Glomerular endothelial cell (primary cell): ENCODE data around the gene LHFPL3. TPM values are rescaled to one million over a fixed set of nuclear protein-coding genes. Genes with fewer than 3 reads are reported as not detected.
"Not testable (repeated sequence)": the region's sequence is repeated elsewhere in the genome, so short reads cannot be mapped to it uniquely, and the experiment has no call there.

Source experiments
- DNase-seq: peaks from one replicate; pipeline ENCODE4 v3.0.0-alpha.2; 2011; ENCODE audit warnings: low read depth, low spot score; ENCODE audit errors: extremely low read depth
- total RNA-seq: library from RNA; depleted of rRNA; stranded (reverse); fragments of >200 nt; gene quantifications from 2 replicates; pipeline ENCODE4 v1.2.3, GENCODE V29; 2015

LHFPL3 gene
- total RNA-seq, 1 donor from 2014 or later = not detected

- DNase-seq = not testable (repeated sequence)
These were observed 235.0 kb downstream of the LHFPL3 start for GRCh38 chr7:104563350-104563901.

GRCh38 chr7:104569751-104570150, 241.3 kb downstream of the LHFPL3 start:
- DNase-seq = no peak

GRCh38 chr7:104572554-104572953, 244.2 kb downstream of the LHFPL3 start:
- DNase-seq = no peak

GRCh38 chr7:104584620-104585019, 256.2 kb downstream of the LHFPL3 start:
- DNase-seq = no peak

- DNase-seq = not testable (repeated sequence)
These were observed 267.2 kb downstream of the LHFPL3 start for GRCh38 chr7:104595591-104595990.

- DNase-seq = no peak
These were observed 275.6 kb downstream of the LHFPL3 start for GRCh38 chr7:104603957-104604356.

- no peak for DNase-seq
These were observed 276.3 kb downstream of the LHFPL3 start for GRCh38 chr7:104604706-104605105.

GRCh38 chr7:104621321-104621720, 292.9 kb downstream of the LHFPL3 start:
- no peak for DNase-seq

GRCh38 chr7:104625956-104626355, 297.6 kb downstream of the LHFPL3 start:
- no peak for DNase-seq

GRCh38 chr7:104627516-104627915, 299.1 kb downstream of the LHFPL3 start:
- no peak for DNase-seq

- no peak for DNase-seq
These were observed 299.6 kb downstream of the LHFPL3 start for GRCh38 chr7:104628017-104628416.

- no peak for DNase-seq
These were observed 301.0 kb downstream of the LHFPL3 start for GRCh38 chr7:104629408-104629807.

- DNase-seq = no peak
These were observed 312.1 kb downstream of the LHFPL3 start for GRCh38 chr7:104640506-104640905.

- no peak for DNase-seq
These were observed 314.2 kb downstream of the LHFPL3 start for GRCh38 chr7:104642560-104642959.

GRCh38 chr7:104643587-104644217, 315.3 kb downstream of the LHFPL3 start:
- no peak for DNase-seq

GRCh38 chr7:104650991-104651640, 322.7 kb downstream of the LHFPL3 start:
- no peak for DNase-seq

- DNase-seq = no peak
These were observed 324.0 kb downstream of the LHFPL3 start for GRCh38 chr7:104652434-104652833.

GRCh38 chr7:104652865-104653264, 324.5 kb downstream of the LHFPL3 start:
- DNase-seq = no peak

- no peak for DNase-seq
These were observed 325.5 kb downstream of the LHFPL3 start for GRCh38 chr7:104653825-104654401.

- DNase-seq = no peak
These were observed 327.2 kb downstream of the LHFPL3 start for GRCh38 chr7:104655592-104655991.

- no peak for DNase-seq
These were observed 328.1 kb downstream of the LHFPL3 start for GRCh38 chr7:104656467-104656866.

GRCh38 chr7:104657134-104657533, 328.7 kb downstream of the LHFPL3 start:
- no peak for DNase-seq
